ENCODE results near the gene FAM180B. TPM values are rescaled to one million over a fixed set of nuclear protein-coding genes. Genes with fewer than 3 reads are reported as not detected.

FAM180B gene
- total RNA-seq, 1 donor: not detected

- no peak for TF ChIP-seq CTCF (IDR thresholded peaks at IDR 0.05; ENCODE audit: insufficient read depth, low read length)
- H3K4me3 ChIP-seq (ENCODE audit: low read depth, low read length): no peak overlapping the region
- DNase-seq (ENCODE audit: low read depth): no peak
Observed at GRCh38 chr11:47609675-47610074, 23.2 kb downstream of the FAM180B start.

GRCh38 chr11:47611348-47611794, 24.9 kb downstream of the FAM180B start:
- no peak for TF ChIP-seq CTCF (IDR thresholded peaks at IDR 0.05; ENCODE audit: insufficient read depth, low read length)
- no peak for DNase-seq (ENCODE audit: low read depth)
- H3K4me3 ChIP-seq (ENCODE audit: low read depth, low read length): no peak overlapping the region

- no peak for DNase-seq (ENCODE audit: low read depth)
- no peak for TF ChIP-seq CTCF (IDR thresholded peaks at IDR 0.05; ENCODE audit: insufficient read depth, low read length)
- no peak overlapping the region for H3K4me3 ChIP-seq (ENCODE audit: low read depth, low read length)
Observed at GRCh38 chr11:47615249-47615648, 28.8 kb downstream of the FAM180B start.

GRCh38 chr11:47616726-47617416, 30.4 kb downstream of the FAM180B start:
- H3K4me3 ChIP-seq (ENCODE audit: low read depth, low read length): no peak overlapping the region
- TF ChIP-seq CTCF (IDR thresholded peaks at IDR 0.05; ENCODE audit: insufficient read depth, low read length): peak; percentile 99
- peak; percentile 90 for DNase-seq (ENCODE audit: low read depth)

GRCh38 chr11:47617417-47617809, 30.9 kb downstream of the FAM180B start:
- TF ChIP-seq CTCF (IDR thresholded peaks at IDR 0.05; ENCODE audit: insufficient read depth, low read length): no peak
- DNase-seq (ENCODE audit: low read depth): peak; percentile 68
- no peak overlapping the region for H3K4me3 ChIP-seq (ENCODE audit: low read depth, low read length)

GRCh38 chr11:47620836-47621378, 34.4 kb downstream of the FAM180B start:
- no peak for TF ChIP-seq CTCF (IDR thresholded peaks at IDR 0.05; ENCODE audit: insufficient read depth, low read length)
- H3K4me3 ChIP-seq (ENCODE audit: low read depth, low read length): no peak overlapping the region
- DNase-seq (ENCODE audit: low read depth): no peak
